Astrocyte (in vitro differentiated cells and primary cell): ENCODE measurements around the gene GPR82. TPM values are rescaled to one million over a fixed set of nuclear protein-coding genes. Genes with fewer than 3 reads are reported as not detected.
"Not testable (repeated sequence)": the region's sequence is repeated elsewhere in the genome, so short reads cannot be mapped to it uniquely, and the experiment has no call there.

ENCODE experiments used
- DNase-seq: peaks from one replicate; pipeline ENCODE4 v3.0.0-alpha.2; 2010; ENCODE audit warnings: low read depth
- FAIRE-seq: peaks from 2 replicates; lab custom pipeline; 2011; peaks lifted over from hg19 to GRCh38; lab: Jason Lieb, UNC
- H2AFZ ChIP-seq: 2 replicates; pipeline ENCODE4 v1.6.0; 2012; ENCODE audit warnings: low read depth, low read length, inconsistent platforms
- H3K27ac ChIP-seq: 2 replicates; pipeline ENCODE4 v1.5.1; 2011; ENCODE audit warnings: low read depth, low read length, inconsistent platforms
- H3K27me3 ChIP-seq: 2 replicates; pipeline ENCODE4 v1.6.0; 2011; ENCODE audit warnings: low read length, inconsistent platforms; ENCODE audit not compliant: insufficient read depth
- H3K36me3 ChIP-seq: 2 replicates; pipeline ENCODE4 v1.5.1; 2011; ENCODE audit warnings: low read length, inconsistent platforms; ENCODE audit not compliant: insufficient read depth
- H3K4me1 ChIP-seq: 2 replicates; pipeline ENCODE4 v1.5.1; 2011; ENCODE audit warnings: low read length, inconsistent platforms; ENCODE audit not compliant: insufficient read depth
- H3K4me2 ChIP-seq: 2 replicates; pipeline ENCODE4 v1.6.0; 2012; ENCODE audit warnings: low read length, inconsistent platforms
- H3K4me3 ChIP-seq: 2 replicates; pipeline ENCODE4 v1.5.1; 2011; ENCODE audit warnings: low read depth, mild to moderate bottlenecking, low read length, inconsistent platforms; ENCODE audit not compliant: insufficient read depth
- H3K79me2 ChIP-seq: 2 replicates; pipeline ENCODE4 v1.6.0; 2012; ENCODE audit warnings: mild to moderate bottlenecking, low read length, inconsistent platforms; ENCODE audit not compliant: insufficient read depth
- H3K9ac ChIP-seq: 2 replicates; pipeline ENCODE4 v1.6.0; 2012; ENCODE audit warnings: mild to moderate bottlenecking, low read length, inconsistent platforms
- H3K9me3 ChIP-seq: 2 replicates; pipeline ENCODE4 v1.5.1; 2012; ENCODE audit warnings: low read depth, mild to moderate bottlenecking, low read length, inconsistent platforms; ENCODE audit not compliant: insufficient read depth
- H4K20me1 ChIP-seq: 2 replicates; pipeline ENCODE4 v1.6.0; 2012; ENCODE audit warnings: low read length, inconsistent platforms; ENCODE audit not compliant: insufficient read depth
- H3K27ac Mint-ChIP-seq: one replicate; pipeline ENCODE4 v1.8.0; 2021; ENCODE audit warnings: mild to moderate bottlenecking, mixed read lengths; ENCODE audit not compliant: unreplicated experiment
- H3K27me3 Mint-ChIP-seq: one replicate; pipeline ENCODE4 v1.8.0; 2021; ENCODE audit warnings: low read depth, mixed read lengths; ENCODE audit not compliant: unreplicated experiment
- H3K36me3 Mint-ChIP-seq: one replicate; pipeline ENCODE4 v1.8.0; 2021; ENCODE audit warnings: low read depth, mixed read lengths; ENCODE audit not compliant: unreplicated experiment
- H3K4me1 Mint-ChIP-seq: one replicate; pipeline ENCODE4 v1.8.0; 2021; ENCODE audit warnings: low read depth, mixed read lengths; ENCODE audit not compliant: unreplicated experiment
- H3K4me3 Mint-ChIP-seq: one replicate; pipeline ENCODE4 v1.8.0; 2021; ENCODE audit warnings: mild to moderate bottlenecking, moderate library complexity, mixed read lengths; ENCODE audit not compliant: unreplicated experiment
- H3K9me3 Mint-ChIP-seq: one replicate; pipeline ENCODE4 v1.8.0; 2021; ENCODE audit warnings: mild to moderate bottlenecking, mixed read lengths; ENCODE audit not compliant: unreplicated experiment
- EZH2 ChIP-seq: IDR thresholded peaks from 2 replicates; pipeline ENCODE4 v1.6.1; 2012; ENCODE audit warnings: mild to moderate bottlenecking, low read length, inconsistent platforms; ENCODE audit not compliant: insufficient read depth
- total RNA-seq: library from RNA; stranded (reverse); gene quantifications from 2 replicates; pipeline ENCODE4 v1.2.1, GENCODE V29; 2021
- TF ChIP-seq, protein P1 (sequence below): IDR thresholded peaks from 2 replicates; pipeline ENCODE4 v1.5.1; 2011; ENCODE audit warnings: low read depth, mild to moderate bottlenecking, inconsistent platforms, low read length, moderate library complexity; ENCODE audit not compliant: insufficient read depth

GPR82 gene
- total RNA-seq, 1 donor from 2014 or later, result not detected

DNA sequence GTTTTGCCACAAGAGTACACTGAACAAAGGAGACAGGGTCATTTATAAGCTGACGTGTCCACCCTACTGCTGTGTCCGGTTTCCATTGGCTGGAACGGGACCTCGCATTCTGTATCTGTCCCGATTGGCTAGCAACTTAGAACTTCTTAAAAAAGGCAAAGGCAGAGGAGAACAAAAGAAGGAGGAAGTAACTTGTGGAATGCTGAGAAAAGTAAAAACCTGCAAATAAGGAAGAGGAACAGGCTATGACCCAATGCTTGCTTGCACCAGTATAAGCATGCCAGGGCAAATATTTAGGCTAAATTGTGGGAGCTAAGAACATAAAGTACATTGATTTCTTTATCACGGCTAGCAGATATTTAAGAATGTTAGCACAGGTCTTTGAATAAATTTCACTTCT is 4.4 kb upstream of the GPR82 start:
- H3K4me2 ChIP-seq, H3K4me1 ChIP-seq, H3K9me3 ChIP-seq, H3K9ac ChIP-seq, FAIRE-seq, H2AFZ ChIP-seq, DNase-seq, H3K79me2 ChIP-seq, H3K27me3 ChIP-seq, H3K27me3 Mint-ChIP-seq, H3K27ac ChIP-seq, H3K4me3 ChIP-seq, H3K36me3 Mint-ChIP-seq, H3K9me3 Mint-ChIP-seq, H3K4me3 Mint-ChIP-seq, H4K20me1 ChIP-seq, H3K36me3 ChIP-seq: not testable (repeated sequence)
- H3K4me1 Mint-ChIP-seq, result peaks cover 16% of the 10 kb centered on the region
- H3K27ac Mint-ChIP-seq, result peak overlapping the region; percentile 77

DNA sequence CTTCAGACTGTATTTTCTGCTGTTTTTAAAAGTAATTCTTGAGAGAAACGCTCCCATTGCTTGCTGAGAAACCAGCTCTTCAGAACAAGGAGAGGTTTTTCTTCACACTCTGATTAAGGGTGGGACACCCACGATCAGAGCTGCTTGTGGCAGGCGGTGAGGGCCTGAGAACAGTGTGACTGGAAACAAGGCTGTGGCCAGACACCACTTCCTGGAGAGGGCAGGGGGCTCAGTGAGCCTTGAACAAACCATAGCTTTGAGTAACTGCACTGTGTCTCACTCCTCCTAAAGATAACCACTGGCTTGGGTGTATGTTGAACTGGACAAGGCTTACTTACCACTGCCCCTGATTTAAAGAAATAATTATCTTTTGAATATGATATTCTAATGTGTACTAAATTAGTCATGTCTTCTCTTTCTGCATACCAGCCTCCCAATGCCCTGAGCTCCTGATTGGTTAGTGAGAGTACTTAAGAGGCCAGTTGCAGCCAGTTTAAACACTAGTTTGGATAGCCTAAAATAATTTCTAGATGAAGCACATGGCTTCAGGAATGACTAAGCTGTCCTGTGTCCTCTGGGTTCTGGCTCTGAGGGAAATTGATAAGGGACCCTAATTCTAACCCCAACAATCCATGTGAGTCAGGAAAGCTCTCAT is 3.7 kb upstream of the GPR82 start:
- Histone ChIP-seq H3K36me3 (no peaks in the 10 kb centered on the region), H3K4me1 (no peaks in the 10 kb centered on the region), H3K9me3 (no peaks in the 10 kb centered on the region), H2AFZ (no peak overlapping the region), H3K4me2 (no peak overlapping the region), H3K27me3 (no peaks in the 10 kb centered on the region), H3K27ac (no peak overlapping the region), H3K79me2 (no peaks in the 10 kb centered on the region), H4K20me1 (no peaks in the 10 kb centered on the region), H3K4me3 (no peak overlapping the region), H3K9ac (no peak overlapping the region)
- H3K4me3 Mint-ChIP-seq, result no peak overlapping the region
- DNase-seq, result peak; percentile 31
- H3K36me3 Mint-ChIP-seq, result peaks cover 9% of the 10 kb centered on the region
- TF ChIP-seq EZH2, result no peak
- TF ChIP-seq, protein P1, sequence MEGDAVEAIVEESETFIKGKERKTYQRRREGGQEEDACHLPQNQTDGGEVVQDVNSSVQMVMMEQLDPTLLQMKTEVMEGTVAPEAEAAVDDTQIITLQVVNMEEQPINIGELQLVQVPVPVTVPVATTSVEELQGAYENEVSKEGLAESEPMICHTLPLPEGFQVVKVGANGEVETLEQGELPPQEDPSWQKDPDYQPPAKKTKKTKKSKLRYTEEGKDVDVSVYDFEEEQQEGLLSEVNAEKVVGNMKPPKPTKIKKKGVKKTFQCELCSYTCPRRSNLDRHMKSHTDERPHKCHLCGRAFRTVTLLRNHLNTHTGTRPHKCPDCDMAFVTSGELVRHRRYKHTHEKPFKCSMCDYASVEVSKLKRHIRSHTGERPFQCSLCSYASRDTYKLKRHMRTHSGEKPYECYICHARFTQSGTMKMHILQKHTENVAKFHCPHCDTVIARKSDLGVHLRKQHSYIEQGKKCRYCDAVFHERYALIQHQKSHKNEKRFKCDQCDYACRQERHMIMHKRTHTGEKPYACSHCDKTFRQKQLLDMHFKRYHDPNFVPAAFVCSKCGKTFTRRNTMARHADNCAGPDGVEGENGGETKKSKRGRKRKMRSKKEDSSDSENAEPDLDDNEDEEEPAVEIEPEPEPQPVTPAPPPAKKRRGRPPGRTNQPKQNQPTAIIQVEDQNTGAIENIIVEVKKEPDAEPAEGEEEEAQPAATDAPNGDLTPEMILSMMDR, result no peak
- H3K27me3 Mint-ChIP-seq, result no peaks in the 10 kb centered on the region
- peak; percentile 43 for FAIRE-seq
- H3K9me3 Mint-ChIP-seq, result peaks cover 5% of the 10 kb centered on the region
- peak overlapping the region; percentile 12 for H3K27ac Mint-ChIP-seq
- H3K4me1 Mint-ChIP-seq, result peaks cover 16% of the 10 kb centered on the region

DNA sequence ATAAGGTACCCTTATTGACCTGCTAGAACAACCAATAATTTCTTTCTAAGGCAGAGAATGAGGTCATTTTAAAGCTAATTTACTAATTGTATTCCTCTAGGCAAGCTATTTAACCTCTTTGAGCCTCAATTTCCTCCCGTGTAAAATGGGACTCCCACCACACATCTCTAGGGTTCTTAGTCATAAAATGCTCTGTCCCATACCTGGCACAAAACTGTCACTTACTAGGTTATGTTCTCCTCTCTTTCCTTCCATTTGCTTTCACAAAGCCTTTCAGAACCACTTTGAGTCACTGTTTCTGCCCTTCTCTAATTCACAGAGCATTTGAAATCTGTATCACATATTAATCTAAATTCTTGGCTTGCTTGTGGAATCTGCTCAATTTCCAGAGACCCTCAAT is 2.4 kb upstream of the GPR82 start:
- H3K27me3 ChIP-seq, result no peaks in the 10 kb centered on the region

More for the DNA sequence above, 2.4 kb upstream of the GPR82 start:
- Mint-ChIP-seq H3K4me1 (peaks cover 16% of the 10 kb centered on the region), H3K27me3 (no peaks in the 10 kb centered on the region), H3K36me3 (peaks cover 9% of the 10 kb centered on the region), H3K4me3 (no peak overlapping the region), H3K9me3 (peaks cover 5% of the 10 kb centered on the region), H3K27ac (no peak overlapping the region)
- no peaks in the 10 kb centered on the region for H3K79me2 ChIP-seq
- no peaks in the 10 kb centered on the region for H4K20me1 ChIP-seq
- no peaks in the 10 kb centered on the region for H3K4me1 ChIP-seq
- no peak overlapping the region for H3K4me2 ChIP-seq
- no peaks in the 10 kb centered on the region for H3K9me3 ChIP-seq
- no peak overlapping the region for H3K4me3 ChIP-seq
- TF ChIP-seq EZH2, result no peak
- TF ChIP-seq, protein P1, result no peak
- no peaks in the 10 kb centered on the region for H3K36me3 ChIP-seq
- no peak for FAIRE-seq
- no peak overlapping the region for H3K9ac ChIP-seq
- no peak overlapping the region for H2AFZ ChIP-seq
- no peak for DNase-seq
- H3K27ac ChIP-seq, result no peak overlapping the region
